Activated T-cell treated with anti-CD3 and anti-CD28 coated beads, Interleukin-2, amount 50 U/mL, for 48 hours (primary cell): Measurements from ENCODE around the gene CSNK2A1.
"Not testable (repeated sequence)": the region's sequence is repeated elsewhere in the genome, so short reads cannot be mapped to it uniquely, and the experiment has no call there.

Source experiments
- DNase-seq, 2 experiments: peaks; one replicate each; pipeline ENCODE4 v3.0.0-alpha.2; 2020

The CSNK2A1 gene

DNA sequence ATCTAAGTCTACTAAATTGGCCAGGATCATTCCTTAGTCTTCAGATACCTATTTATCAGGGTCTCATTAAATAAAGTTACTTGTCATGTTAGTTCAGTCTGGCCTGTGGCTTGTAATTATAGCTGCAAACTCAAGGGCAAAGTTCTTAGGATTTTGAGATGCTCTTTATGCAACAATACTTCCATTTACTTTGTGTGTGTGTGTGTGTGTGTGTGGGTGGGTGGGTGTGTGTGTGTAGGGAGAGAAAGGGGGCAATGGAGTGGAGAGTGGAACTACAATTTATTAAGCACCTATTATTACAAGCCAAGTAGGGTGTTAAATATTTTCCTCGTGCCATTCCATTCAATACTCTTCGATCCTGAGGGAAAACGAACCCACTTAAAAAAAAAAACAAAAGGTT lies 63.5 kb downstream of the CSNK2A1 start:
- DNase-seq: no peak

DNA sequence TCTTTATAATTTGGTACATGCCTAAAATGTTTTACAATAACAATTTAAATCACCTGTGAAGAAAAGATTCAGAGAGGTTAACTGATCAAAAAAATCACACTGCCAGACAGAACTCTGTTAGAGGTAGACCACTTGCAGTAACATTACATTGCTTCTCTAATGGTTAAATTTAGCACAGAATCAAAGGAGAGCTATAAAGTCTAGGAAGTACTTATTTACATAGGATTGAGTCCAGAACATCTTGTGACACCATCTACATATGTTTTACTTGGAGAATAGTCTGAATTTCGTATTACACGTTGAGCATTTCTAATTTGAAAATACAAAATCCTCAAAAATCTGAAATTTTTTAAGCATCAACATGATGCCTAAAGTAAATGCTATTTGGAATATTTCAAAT lies 64.1 kb downstream of the CSNK2A1 start:
- no peak for DNase-seq

DNA sequence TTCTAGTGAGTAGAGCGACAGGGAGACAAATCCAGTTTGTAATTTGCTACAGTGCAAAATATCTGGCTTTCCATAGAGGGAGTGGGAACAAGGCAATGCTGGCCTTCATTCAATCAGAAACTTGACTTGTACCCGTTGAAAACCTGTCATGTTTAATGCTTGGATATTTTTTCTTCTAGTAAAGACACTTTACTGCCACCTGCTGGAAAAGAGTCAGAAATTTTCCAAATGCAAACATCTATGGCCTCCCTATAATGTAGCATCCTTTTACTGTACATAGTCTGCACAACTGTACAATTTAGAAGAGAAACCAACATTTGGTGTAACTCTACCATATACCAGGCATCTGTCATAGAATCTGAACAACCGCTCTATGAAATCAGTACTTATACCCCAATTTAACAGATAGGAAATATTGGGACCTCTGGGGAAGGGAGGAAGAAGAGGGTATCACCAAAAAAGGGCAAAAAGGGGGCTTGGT lies 64.6 kb downstream of the CSNK2A1 start:
- DNase-seq: no peak

DNA sequence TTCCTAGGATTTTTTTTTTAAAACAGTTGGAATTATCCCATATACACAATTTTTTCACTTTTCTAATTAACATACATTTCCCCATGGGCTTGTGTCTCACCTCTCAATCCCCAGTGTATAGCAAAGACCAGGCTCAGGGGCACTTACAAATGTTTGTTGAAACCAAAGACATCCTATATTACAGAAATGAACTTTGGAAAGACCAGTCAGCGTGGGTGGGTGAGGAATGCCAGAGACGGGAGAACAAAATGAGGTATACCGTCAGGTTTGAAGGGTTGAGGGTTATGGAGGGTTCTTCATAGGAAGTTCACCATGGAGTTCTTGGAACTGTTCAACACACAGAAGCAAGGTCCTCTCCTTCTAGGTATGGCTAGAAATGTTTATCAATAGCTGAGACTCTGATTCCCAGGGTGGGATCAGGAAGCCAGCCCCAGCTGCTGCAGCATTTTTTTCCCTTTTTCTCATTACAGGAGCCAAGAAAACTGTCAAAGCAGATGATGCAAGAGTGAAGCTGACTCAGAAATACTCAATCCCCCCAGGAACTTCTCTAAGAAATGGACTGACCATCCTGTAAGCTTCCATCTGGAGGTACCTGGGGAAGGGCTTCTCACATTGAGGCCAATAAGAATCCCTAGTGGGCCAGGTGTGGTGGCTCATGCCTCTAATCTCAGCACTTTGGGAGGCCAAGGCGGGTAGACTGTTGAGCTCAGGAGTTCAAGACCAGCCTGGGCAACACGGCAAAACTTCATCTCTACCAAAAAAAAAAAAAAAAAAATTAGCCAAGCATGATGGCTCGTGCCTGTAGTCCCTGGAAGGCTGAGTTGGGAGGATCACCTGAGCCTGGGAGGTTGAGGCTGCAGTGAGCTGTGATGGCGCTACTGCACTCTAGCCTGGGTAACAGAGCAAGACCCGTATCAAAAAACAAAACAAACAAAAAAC lies 65.3 kb downstream of the CSNK2A1 start:
- DNase-seq: no peak

DNA sequence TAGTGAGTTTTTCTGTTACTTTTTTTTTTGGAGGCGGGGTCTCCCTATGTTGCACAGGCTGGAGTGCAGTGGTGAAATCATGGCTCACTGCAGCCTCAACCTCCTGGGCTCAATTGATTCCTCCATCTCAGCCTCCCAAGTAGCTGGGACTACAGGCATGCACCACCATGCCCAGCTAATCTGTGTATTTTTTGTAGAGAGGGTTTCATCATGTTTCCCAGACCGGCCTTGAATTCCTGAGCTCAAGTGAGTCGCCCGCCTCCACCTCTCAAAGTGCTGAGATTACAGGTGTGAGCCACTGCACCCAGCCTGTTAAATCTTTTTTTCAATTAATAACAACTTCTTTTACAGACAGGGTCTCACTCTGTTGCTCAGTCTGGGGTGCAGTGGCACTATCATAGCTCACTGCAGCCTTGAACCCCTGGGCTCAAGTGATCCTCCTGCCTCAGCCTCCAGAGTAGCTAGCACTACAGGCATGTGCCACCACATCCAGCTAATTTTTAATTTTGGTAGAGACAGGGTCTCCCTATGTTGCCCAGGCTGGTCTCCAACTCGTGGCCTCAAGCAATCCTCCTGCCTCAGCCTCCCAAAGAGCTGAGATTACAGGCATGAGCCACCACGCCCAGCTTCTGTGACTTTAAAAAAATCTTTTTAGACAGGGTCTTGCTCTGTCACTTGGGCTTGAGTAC lies 66.9 kb downstream of the CSNK2A1 start:
- DNase-seq: not testable (repeated sequence)

DNA sequence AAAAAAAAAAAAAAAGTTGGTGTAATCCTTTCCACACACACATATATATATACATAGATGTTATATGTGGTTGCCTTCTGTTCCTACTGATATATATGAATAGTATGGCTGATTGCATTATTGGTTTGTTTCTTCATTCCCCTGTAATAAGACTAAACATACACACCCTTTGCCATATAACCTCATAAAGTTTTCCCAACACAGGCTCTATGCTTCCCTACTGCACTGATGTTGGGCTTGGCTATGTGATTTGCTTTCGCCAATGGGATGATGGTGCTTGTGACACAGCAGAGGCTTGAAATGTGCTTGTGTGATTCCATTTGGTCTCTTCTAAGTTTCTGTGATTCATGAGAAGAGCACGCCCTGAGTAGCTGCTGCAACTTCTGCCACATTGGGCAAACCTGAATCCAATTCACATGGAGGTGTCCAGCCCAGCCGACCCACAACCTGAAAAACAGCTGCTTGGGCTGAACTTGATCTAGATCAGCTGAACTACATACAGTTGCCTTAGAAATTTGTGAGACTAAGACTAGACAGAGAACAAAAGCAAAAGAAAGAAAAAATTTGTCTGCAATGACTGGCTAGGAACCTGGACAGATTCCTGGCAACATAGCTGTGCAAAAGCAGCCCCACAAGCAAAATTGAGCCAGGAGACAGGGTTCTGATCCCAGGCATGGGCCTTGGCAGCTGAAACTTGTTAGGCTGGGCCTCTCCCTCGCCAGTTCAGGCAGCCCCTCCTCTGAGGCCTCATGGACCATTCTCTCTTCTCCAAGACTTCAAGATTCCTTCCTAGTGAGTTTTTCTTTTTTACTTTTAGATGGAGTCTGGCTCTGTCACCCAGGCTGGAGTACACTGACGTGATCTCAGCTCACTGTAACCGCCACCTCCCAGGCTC lies 67.9 kb downstream of the CSNK2A1 start:
- DNase-seq: no peak

DNA sequence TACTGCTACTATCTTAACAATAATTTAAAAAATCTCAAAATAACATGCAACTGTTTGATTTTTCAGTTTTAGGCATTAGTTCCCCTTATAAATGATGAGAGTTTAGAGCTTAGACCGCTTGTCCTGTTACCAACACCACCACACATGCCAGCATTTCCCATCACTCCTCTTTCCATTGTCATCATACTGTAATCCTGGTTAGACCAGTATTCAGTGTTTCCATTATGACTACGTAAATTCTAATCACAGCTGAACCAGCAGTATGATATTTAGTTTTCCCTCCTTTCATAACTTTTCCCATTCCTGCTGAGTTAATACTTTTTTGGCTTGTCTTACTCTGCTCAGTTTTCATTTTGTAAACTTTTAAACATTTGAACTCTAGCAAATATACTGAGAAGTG lies 69.0 kb downstream of the CSNK2A1 start:
- no peak for DNase-seq

DNA sequence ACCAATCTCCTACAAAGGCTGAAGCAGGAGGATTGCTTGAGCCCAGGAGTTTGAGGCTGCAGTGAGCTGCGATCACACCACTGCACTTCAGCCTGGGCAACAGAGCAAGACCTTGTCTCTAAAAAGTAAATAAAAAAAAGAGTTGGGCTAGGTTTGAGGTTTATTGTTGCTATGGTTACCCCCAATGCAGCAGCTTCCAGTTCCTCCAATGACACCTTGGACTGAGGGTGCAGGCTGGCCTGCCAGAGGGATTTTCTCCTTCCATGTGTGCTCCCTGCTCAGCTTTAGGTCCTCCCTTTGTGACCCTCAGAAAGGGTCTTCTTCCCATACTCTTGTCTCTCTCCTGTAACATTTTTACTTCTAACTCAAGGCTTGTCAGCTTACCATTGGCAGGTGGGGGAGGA lies 70.7 kb downstream of the CSNK2A1 start:
- no peak for DNase-seq

DNA sequence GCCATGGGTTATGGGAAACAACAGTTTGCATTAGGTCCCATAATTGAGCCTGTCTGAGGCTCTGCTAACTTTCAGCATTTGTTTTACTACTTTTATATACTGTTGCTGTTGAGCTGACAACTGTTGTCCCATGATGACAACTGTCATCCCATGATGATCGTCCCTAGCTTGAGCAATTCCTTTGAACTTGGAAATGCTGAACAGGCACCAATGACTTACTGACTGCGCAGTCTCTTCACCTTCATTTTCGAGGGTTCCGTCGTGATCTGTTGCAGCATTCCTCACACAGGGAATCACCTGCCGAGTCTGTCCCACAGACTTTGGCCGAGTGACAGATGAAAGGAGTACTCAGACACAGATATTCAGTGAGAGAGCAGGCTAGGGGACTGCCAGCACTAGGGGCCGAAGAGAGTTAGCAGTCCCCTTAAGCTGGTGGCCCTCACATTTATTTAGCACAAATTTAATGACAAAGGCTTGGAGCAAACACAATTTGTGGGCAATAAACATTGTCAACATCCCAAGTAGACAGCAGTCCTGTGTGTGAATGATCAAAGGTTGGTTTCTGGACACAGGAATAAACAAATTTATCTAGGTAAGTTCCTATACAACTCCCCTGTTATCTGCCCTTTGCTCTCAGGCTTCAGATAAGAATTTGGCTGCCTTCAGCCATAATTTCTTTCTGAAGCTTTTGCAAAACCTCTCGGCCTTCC lies 71.3 kb downstream of the CSNK2A1 start:
- DNase-seq: no peak

DNA sequence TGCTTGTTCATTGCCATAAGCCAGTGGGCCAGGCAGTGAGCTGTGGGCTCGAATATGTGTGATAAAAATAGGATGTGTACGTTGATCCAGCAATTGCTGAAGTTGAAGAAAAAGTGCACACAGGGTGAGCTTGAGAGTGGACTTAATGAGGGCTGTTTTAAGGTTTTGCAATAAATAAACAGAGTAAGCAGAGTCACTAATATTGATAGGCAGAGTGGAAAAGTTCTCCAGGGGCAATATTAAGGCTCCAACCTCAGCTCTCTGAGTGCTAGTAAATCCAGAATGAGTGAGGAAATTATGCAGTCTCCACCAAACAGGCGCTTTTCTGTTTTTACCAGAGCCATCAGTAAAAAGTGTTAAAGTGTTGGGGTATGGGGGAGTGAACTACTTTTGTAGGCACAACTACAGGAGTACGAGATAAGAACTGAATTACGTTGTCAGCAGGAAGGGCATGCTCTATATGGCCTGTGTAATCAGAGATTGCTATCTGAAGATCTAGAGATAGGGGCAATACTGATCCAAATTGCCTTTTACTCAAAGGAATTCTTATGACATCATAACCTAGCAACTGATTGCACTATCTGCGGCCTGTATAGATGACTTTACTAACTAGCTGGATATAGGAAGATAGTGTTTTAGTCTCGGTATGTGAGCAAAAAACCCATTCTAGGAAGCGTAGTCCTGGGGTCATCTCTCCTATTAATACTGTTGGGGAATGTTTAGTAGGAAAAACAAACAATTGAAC lies 73.7 kb downstream of the CSNK2A1 start:
- DNase-seq: no peak

DNA sequence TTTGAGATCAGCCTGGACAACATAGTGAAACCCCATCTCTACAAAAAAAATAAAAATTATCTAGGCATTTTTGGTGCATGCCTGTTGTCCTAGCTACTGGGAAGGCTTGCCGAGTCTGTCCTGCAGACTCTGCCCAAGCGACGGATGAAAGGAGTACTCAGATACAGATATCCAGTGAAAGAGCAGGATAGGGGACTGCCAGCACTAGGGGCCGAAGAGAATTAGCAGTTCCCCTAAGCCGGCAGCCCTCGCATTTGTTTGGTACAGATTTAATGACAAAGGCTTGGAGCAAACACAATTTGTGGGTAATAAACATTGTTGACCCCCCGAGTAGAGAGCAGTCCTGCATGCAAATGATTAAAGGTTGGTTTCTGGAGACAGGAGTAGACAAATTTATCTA lies 75.8 kb downstream of the CSNK2A1 start:
- DNase-seq: no peak

DNA sequence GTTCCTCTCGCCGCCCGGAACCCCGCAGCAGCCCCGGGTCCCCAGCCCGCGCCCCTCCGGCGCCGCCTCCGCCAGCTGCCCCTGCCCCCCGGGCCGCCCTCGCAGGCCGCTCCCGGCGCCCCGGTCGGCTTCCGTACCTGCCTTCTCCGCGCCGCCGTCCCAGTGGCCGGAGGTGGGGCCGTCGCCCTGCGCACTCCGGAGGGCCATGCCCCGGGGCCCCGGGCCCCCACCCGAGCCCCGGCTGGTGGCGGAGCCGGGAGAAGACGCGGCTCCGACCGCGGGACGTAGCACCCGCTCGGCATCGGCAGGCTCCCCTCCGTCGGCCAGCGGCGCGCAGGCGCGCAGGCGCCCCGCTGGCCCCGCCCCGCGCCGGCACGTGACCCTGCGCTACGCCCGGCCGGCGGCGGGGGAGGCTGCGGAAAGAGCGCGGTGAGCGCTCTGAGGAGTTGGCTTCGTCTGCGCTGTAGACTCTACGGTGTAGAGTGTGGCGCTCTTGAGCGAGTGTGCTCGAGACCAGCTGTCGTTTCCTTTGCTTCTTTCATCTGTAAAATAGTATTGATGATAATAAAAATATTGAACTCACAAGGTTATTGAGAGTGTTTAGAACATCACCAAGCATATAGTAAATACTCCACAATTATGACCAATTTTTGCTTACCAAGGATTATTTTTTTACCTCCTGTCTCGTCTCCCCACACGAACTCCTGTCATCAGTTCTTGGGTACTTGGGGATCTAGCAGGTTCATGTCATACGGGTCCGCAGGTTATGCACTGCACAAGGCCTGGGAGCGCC lies 81.2 kb downstream of the CSNK2A1 start, which contains the start of gene TBC1D20:
Gene TBC1D20 (minus strand): TSS at position 335 of the 793 bp plus-strand sequence. CDS start 128 bp downstream, at position 207.
- DNase-seq: peak; percentile 83 to 89

DNA sequence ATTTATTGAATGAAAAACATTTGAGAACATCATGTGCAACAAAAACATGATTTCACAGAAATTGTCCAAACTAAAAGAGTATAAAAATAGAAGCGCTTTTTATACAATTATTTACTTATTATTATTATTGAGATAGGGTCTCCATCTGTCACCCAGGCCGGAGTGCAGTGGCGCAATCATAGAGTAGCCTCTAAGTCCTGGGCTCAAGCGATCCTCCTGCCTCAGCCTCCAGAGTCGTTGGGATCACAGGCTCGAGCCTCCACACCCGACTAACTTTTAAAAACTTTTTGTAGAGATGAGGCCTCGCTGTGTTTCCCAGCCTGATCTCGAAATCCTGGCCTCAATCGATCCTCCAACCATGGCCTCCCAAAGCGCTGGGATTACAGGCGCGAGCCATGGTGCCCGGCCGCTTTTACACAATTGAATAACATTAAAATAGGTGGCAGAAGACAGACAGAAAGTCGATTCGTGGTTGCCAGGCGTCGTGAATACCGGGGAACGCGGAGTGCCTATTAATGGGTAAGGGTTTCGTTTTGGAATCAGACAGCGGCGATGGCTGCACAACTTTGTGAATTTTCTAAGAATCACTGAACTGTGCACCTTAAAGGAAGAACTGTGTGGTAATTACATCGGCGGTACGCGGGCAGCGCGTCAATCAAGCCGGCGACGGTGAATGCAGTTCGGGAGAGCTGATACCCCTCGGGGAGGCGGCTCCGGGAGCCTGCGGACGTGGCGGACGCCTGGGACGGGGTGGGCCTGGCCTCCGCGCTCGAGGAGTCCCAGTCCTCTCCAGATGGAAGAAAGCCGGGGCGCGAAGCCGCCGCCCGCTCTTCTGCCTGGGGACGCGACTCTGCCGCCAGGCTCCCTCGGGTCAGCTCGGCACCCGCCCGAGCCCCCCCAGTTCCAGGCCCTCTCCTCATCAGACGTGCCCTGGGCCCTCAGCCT lies 82.1 kb downstream of the CSNK2A1 start:
- peak; percentile 64 to 72 for DNase-seq

DNA sequence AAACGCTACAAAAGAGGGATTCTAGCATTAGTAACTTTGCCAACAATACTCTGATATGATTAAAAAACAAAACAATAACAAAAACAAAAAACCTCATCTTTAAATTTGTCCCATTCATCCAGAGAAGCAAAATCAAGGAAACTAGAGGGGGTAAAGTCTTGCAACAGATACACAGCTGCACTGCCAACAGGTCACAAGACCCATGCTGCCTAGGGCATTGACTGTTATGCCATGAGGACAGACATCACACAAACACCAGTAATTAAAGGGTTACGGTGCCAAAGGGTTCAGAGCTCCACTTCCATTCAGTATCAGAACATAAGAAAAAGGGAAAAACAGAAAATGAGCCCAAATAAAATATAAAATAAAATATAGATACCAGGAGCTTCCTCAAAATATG lies 82.9 kb downstream of the CSNK2A1 start:
- no peak for DNase-seq

DNA sequence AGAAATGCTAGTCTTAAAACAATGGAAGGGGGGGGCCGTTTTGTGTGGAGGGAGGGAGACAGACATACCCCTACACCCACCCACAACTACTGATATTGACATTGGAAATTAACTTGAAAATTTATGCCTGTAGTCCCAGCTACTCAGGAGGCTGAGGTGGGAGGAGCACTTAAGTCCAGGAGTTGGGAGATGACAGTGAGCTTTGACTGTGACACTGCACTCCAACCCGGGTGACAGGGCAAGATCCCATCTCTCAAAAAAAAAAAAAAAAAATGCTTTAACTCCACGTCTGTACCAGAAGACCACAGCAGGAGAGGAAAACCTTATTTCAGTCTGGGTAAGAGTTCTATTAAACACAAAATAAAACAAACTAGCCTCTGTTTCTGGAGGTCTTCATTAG lies 83.4 kb downstream of the CSNK2A1 start:
- DNase-seq: no peak

DNA sequence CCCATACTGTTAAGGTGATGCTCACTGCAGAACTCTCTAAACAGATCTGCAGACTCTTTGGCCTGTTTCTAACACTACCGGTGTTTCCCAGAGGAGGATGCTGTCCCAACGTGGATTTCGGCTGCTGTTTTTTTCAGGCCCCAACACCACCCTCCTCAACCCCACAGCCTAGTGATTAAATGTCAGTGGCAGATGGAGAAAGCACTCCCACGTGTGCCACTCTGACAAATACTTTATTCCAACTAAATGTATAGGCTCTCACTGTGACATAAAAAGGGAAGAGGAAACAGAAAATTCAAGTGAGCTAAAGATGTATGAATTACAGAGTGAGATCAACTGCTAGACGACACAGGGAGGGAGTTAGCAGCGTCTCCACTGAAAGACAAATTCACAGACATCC lies 84.8 kb downstream of the CSNK2A1 start:
- no peak for DNase-seq

DNA sequence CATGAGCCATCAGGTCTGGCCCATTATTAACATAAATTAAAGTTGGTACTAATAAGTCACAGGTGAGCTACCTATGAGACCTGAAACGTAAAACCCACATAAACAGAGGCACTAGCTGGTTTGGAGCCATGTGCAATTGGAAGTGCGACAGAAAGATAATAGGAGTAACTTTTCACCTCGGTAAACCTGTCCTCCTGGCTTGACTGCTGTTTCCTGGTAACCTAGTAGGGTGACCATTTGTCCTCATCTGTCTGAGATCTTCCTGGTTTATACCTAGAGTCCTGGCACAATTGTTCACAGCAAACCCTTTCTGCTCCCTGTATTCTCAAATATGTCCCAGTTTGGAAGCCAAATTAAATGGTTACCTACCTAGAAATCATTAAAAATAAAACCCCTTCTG lies 88.6 kb downstream of the CSNK2A1 start:
- no peak for DNase-seq

DNA sequence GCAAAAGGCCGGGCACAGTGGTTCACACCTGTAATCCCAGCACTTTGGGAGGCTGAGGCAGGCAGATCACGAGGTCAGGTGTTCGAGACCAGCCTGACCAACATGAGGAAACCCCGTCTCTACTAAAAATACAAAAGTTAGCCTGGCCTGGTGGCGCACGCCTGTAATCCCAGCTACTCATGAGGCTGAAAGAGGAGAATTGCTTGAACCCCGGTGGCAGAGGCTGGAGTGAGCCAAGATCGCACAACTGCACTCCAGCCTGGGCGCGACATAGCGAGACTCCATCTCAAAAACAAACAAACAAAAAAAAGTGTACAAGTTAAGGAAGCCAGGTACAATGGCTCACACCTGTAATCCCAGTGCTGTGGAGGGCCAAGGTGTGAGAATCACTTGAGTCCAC lies 91.6 kb downstream of the CSNK2A1 start:
- DNase-seq: not testable (repeated sequence)
